AG09319 (cell line): ENCODE results near the gene PFKP.

Experiments used
- DNase-seq: peaks from one replicate; pipeline ENCODE4 v3.0.0-alpha.2; 2010; ENCODE audit warnings: low read depth; ENCODE audit errors: extremely low read depth
- CTCF ChIP-seq: IDR thresholded peaks from 2 replicates; pipeline ENCODE4 v1.5.1; 2011; ENCODE audit warnings: low read depth, mild to moderate bottlenecking, inconsistent platforms, low read length, moderate library complexity

Gene PFKP

GRCh38 chr10:3125527-3126170 lies 58.3 kb downstream of the PFKP start:
- no peak for TF ChIP-seq CTCF
- no peak for DNase-seq

- no peak for DNase-seq
- no peak for TF ChIP-seq CTCF
Observed at GRCh38 chr10:3126249-3126648, 58.9 kb downstream of the PFKP start.

- TF ChIP-seq CTCF: no peak
- no peak for DNase-seq
Observed at GRCh38 chr10:3126741-3127346, 59.5 kb downstream of the PFKP start.

GRCh38 chr10:3127921-3128320 lies 60.6 kb downstream of the PFKP start:
- TF ChIP-seq CTCF: no peak
- DNase-seq: no peak

- no peak for TF ChIP-seq CTCF
- no peak for DNase-seq
Observed at GRCh38 chr10:3128379-3129130, 61.2 kb downstream of the PFKP start.

- no peak for DNase-seq
- TF ChIP-seq CTCF: no peak
Observed at GRCh38 chr10:3129581-3130340, 62.4 kb downstream of the PFKP start.

GRCh38 chr10:3131098-3131497 lies 63.8 kb downstream of the PFKP start:
- DNase-seq: no peak
- TF ChIP-seq CTCF: no peak
